ENCODE measurements around the gene DISC1. TPM values are rescaled to one million over a fixed set of nuclear protein-coding genes. Genes with fewer than 3 reads are reported as not detected.
A peak's percentile ranks its signal among the peaks of the same experiment; 100 is the strongest.
"Not testable (repeated sequence)": the region's sequence is repeated elsewhere in the genome, so short reads cannot be mapped to it uniquely, and the experiment has no call there.

Gene DISC1
- total RNA-seq, 1 donor from 2014 or later, result 4.3 TPM

- intact Hi-C loops (cut with micrococcal nuclease), result no loop called here
- no peak for ATAC-seq
Measured at GRCh38 chr1:231885209-231885854, 258.7 kb downstream of the DISC1 start.

GRCh38 chr1:231887166-231887565, 260.6 kb downstream of the DISC1 start:
- ATAC-seq (no peak), DNase-seq (no peak)
- intact Hi-C loops (cut with micrococcal nuclease), result no loop called here

More at GRCh38 chr1:231885209-231885854, 258.7 kb downstream of the DISC1 start:
- DNase-seq, result no peak

- intact Hi-C loops (cut with micrococcal nuclease), result no loop called here
- ATAC-seq (no peak), DNase-seq (no peak)
Measured at GRCh38 chr1:231887866-231888265, 261.3 kb downstream of the DISC1 start.

- intact Hi-C loops (cut with micrococcal nuclease), result no loop called here
- ATAC-seq (no peak), DNase-seq (no peak)
Measured at GRCh38 chr1:231890791-231891190, 264.2 kb downstream of the DISC1 start.

GRCh38 chr1:231893400-231894102, 267.0 kb downstream of the DISC1 start:
- DNase-seq, result no peak
- intact Hi-C loops (cut with micrococcal nuclease), result no loop called here
- no peak for ATAC-seq

GRCh38 chr1:231896806-231897205, 270.2 kb downstream of the DISC1 start:
- intact Hi-C loops (cut with micrococcal nuclease), result no loop called here
- ATAC-seq (no peak), DNase-seq (no peak)

GRCh38 chr1:231899046-231899445, 272.5 kb downstream of the DISC1 start:
- intact Hi-C loops (cut with micrococcal nuclease), result no loop called here
- ATAC-seq, result no peak
- DNase-seq, result no peak

GRCh38 chr1:231899713-231900435, 273.3 kb downstream of the DISC1 start:
- DNase-seq (no peak), ATAC-seq (no peak)
- intact Hi-C loops (cut with micrococcal nuclease), result no loop called here

- ATAC-seq (no peak), DNase-seq (no peak)
- intact Hi-C loops (cut with micrococcal nuclease), result no loop called here
Measured at GRCh38 chr1:231903586-231904081, 277.0 kb downstream of the DISC1 start.

GRCh38 chr1:231907310-231907709, 280.7 kb downstream of the DISC1 start:
- ATAC-seq; intact Hi-C loops (cut with micrococcal nuclease); DNase-seq: not testable (repeated sequence)

- DNase-seq (no peak), ATAC-seq (no peak)
- intact Hi-C loops (cut with micrococcal nuclease), result no loop called here
Measured at GRCh38 chr1:231913493-231913892, 286.9 kb downstream of the DISC1 start.

- ATAC-seq, result no peak
- DNase-seq, result no peak
Measured at GRCh38 chr1:231918239-231919015, 291.8 kb downstream of the DISC1 start.

GRCh38 chr1:231919239-231919885, 292.8 kb downstream of the DISC1 start:
- DNase-seq, result no peak
- peak; percentile 72 for ATAC-seq
- intact Hi-C loops (cut with micrococcal nuclease), result no loop called here

More at GRCh38 chr1:231918239-231919015, 291.8 kb downstream of the DISC1 start:
- intact Hi-C loops (cut with micrococcal nuclease), result no loop called here

- no peak for DNase-seq
- intact Hi-C loops (cut with micrococcal nuclease), result no loop called here
- peak; percentile 61 for ATAC-seq
Measured at GRCh38 chr1:231919886-231920285, 293.3 kb downstream of the DISC1 start.

- ATAC-seq (no peak), DNase-seq (no peak)
- intact Hi-C loops (cut with micrococcal nuclease), result no loop called here
Measured at GRCh38 chr1:231921646-231922345, 295.2 kb downstream of the DISC1 start.

GRCh38 chr1:231923491-231924041, 297.0 kb downstream of the DISC1 start:
- intact Hi-C loops (cut with micrococcal nuclease), result no loop called here
- ATAC-seq (peak; percentile 20), DNase-seq (no peak)

GRCh38 chr1:231924180-231924579, 297.6 kb downstream of the DISC1 start:
- DNase-seq (no peak), ATAC-seq (no peak)
- intact Hi-C loops (cut with micrococcal nuclease), result no loop called here

- ATAC-seq, result peak; percentile 27
- intact Hi-C loops (cut with micrococcal nuclease), result no loop called here
- no peak for DNase-seq
Measured at GRCh38 chr1:231925864-231926263, 299.3 kb downstream of the DISC1 start.

Measured in left ventricle myocardium superior (tissue), 1 donor.